Glutamatergic neuron (in vitro differentiated cells): ENCODE measurements around the gene TANC1. TPM values are rescaled to one million over a fixed set of nuclear protein-coding genes. Genes with fewer than 3 reads are reported as not detected.
"Not testable (repeated sequence)": the region's sequence is repeated elsewhere in the genome, so short reads cannot be mapped to it uniquely, and the experiment has no call there.

Experiments
- DNase-seq: peaks from one replicate; pipeline ENCODE4 v3.0.0; 2022
- H3K27ac Mint-ChIP-seq: one replicate; pipeline ENCODE4 v1.8.0; 2020; ENCODE audit warnings: mild to moderate bottlenecking, mixed read lengths, inconsistent platforms; ENCODE audit not compliant: unreplicated experiment
- H3K27me3 Mint-ChIP-seq: one replicate; pipeline ENCODE4 v1.8.0; 2020; ENCODE audit warnings: mild to moderate bottlenecking, moderate library complexity, mixed read lengths, inconsistent platforms; ENCODE audit not compliant: unreplicated experiment
- H3K36me3 Mint-ChIP-seq: one replicate; pipeline ENCODE4 v1.8.0; 2020; ENCODE audit warnings: mild to moderate bottlenecking, mixed read lengths, inconsistent platforms; ENCODE audit not compliant: unreplicated experiment
- H3K4me1 Mint-ChIP-seq: one replicate; pipeline ENCODE4 v1.8.0; 2020; ENCODE audit warnings: mild to moderate bottlenecking, low read depth, mixed read lengths, inconsistent platforms; ENCODE audit not compliant: unreplicated experiment
- H3K4me3 Mint-ChIP-seq: one replicate; pipeline ENCODE4 v1.8.0; 2020; ENCODE audit warnings: mild to moderate bottlenecking, mixed read lengths, inconsistent platforms; ENCODE audit not compliant: unreplicated experiment
- H3K9me3 Mint-ChIP-seq: one replicate; pipeline ENCODE4 v1.8.0; 2020; ENCODE audit warnings: mild to moderate bottlenecking, moderate library complexity, mixed read lengths, inconsistent platforms; ENCODE audit not compliant: unreplicated experiment
- CTCF ChIP-seq: fragments of 200-600 bp; sonication (generic); IDR thresholded peaks from one replicate; pipeline ENCODE4 v1.5.0; 2021; ENCODE audit not compliant: partially characterized antibody, unreplicated experiment
- total RNA-seq: library from RNA; stranded (reverse); fragmentation: NEBNext Ultra II Directional; extraction: Animal tissue kit (Norgen Biotek cat#: 25700); gene quantifications from one replicate; pipeline ENCODE4 v1.2.1, GENCODE V29; 2021; ENCODE audit not compliant: unreplicated experiment

TANC1 gene
- total RNA-seq, 1 donor from 2014 or later: 14.9 TPM

GRCh38 chr2:159095813-159096212 lies 127.4 kb downstream of the TANC1 start:
- no peak overlapping the region for H3K4me3 Mint-ChIP-seq
- peaks cover 3% of the 10 kb centered on the region for H3K9me3 Mint-ChIP-seq
- no peak for TF ChIP-seq CTCF
- peaks cover 1% of the 10 kb centered on the region for H3K4me1 Mint-ChIP-seq
- no peak overlapping the region for H3K27ac Mint-ChIP-seq
- peaks cover 13% of the 10 kb centered on the region for H3K36me3 Mint-ChIP-seq
- H3K27me3 Mint-ChIP-seq: peaks cover 5% of the 10 kb centered on the region
- DNase-seq: no peak

DNA sequence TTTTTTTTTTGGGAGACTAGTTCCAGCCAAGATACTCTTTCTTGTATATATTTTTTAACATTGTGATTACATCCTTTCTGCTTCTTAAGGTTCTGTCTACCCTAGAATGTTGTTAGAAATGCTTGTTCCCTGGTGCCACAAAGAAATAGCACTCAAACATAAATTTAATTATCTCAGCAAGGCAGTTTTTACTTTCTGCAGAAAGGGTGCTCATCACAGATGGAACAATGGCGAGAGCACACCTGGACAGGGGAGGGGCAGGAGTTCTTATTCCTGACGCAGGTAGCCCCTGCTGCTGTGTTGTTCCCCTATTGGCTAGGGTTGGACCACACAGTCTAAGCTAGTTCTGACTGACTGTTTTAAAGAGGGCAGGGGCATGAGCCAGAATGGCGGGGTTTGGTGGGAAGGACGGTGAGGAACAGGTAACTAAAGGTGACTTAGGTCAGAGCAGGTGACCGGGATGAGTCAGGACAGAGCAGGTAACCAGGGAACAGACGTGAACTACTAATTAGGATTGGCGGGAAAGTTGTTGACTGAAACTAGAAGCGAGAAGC lies 127.9 kb downstream of the TANC1 start:
- H3K9me3 Mint-ChIP-seq, H3K27me3 Mint-ChIP-seq, H3K4me1 Mint-ChIP-seq, DNase-seq, H3K27ac Mint-ChIP-seq, H3K4me3 Mint-ChIP-seq: not testable (repeated sequence)
- peaks cover 13% of the 10 kb centered on the region for H3K36me3 Mint-ChIP-seq

DNA sequence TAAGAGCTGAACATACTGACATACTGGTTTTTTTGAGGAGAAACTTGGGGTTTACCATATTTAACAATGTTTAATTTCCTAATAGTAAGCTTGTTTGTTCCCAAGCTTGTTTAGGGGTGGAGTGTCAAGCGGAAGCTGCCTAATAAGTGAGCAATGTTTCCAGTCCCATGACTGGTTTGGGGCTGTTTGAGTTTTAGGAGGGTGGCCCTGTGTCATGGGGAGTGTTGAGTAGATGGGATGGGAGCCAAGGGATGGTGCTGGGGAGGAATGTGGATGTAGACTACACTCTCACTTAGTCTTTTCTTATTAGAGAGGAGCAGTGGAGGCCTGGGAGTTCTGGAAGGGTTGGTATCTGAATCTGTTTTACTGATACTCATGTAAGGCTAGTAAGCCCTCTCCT lies 128.5 kb downstream of the TANC1 start:
- H3K9me3 Mint-ChIP-seq: peaks cover 3% of the 10 kb centered on the region
- H3K36me3 Mint-ChIP-seq: peaks cover 13% of the 10 kb centered on the region
- peaks cover 5% of the 10 kb centered on the region for H3K27me3 Mint-ChIP-seq
- no peak for TF ChIP-seq CTCF
- peaks cover 4% of the 10 kb centered on the region for H3K4me1 Mint-ChIP-seq
- DNase-seq: no peak
- no peak overlapping the region for H3K27ac Mint-ChIP-seq
- no peak overlapping the region for H3K4me3 Mint-ChIP-seq

GRCh38 chr2:159098361-159098760 lies 129.9 kb downstream of the TANC1 start:
- peaks cover 3% of the 10 kb centered on the region for H3K9me3 Mint-ChIP-seq
- H3K27ac Mint-ChIP-seq: no peak overlapping the region

GRCh38 chr2:159098921-159099411 lies 130.5 kb downstream of the TANC1 start:
- peaks cover 13% of the 10 kb centered on the region for H3K36me3 Mint-ChIP-seq
- peaks cover 5% of the 10 kb centered on the region for H3K27me3 Mint-ChIP-seq
- H3K4me1 Mint-ChIP-seq: peaks cover 6% of the 10 kb centered on the region
- H3K9me3 Mint-ChIP-seq: peaks cover 3% of the 10 kb centered on the region
- H3K27ac Mint-ChIP-seq: no peak overlapping the region
- no peak for TF ChIP-seq CTCF
- no peak overlapping the region for H3K4me3 Mint-ChIP-seq
- DNase-seq: no peak

More at GRCh38 chr2:159098361-159098760, 129.9 kb downstream of the TANC1 start:
- no peak for TF ChIP-seq CTCF
- no peak overlapping the region for H3K4me3 Mint-ChIP-seq
- peaks cover 13% of the 10 kb centered on the region for H3K36me3 Mint-ChIP-seq
- H3K4me1 Mint-ChIP-seq: peaks cover 6% of the 10 kb centered on the region
- peaks cover 5% of the 10 kb centered on the region for H3K27me3 Mint-ChIP-seq
- no peak for DNase-seq
